ENCODE results near the gene TP53I13. TPM values are rescaled to one million over a fixed set of nuclear protein-coding genes. Genes with fewer than 3 reads are reported as not detected.
A peak's percentile ranks its signal among the peaks of the same experiment; 100 is the strongest.

Gene TP53I13
- total and polyA plus RNA-seq, 2 donors (not counting 3 experiments of a cell fraction or from before 2014, with no cell fraction given) = 41.1 to 42.7 TPM

DNA sequence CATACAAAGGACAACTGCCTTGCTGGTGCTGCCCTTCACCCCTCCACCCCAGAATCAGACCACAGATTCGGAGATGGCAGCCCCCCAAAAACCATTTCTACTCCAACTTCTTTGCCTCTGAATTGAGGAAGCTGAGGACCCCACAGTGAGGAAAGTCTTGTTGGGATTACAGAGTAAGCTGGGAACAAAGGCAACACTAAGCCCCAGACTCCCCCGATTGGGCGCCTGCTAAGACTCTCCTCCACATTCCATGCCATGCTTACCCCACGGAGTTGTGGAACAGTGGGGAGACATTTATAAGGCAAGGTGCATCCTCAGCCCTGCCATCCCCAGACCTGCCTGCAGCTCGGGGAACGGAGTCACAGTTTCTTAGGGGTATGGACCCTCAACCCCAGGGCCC, 19.1 kb downstream of the TP53I13 start:
- H3K27me3 ChIP-seq (ENCODE audit: control insufficient read depth in 2 of 2, insufficient read depth in 2 of 2, low read length in 2 of 2) = no peaks in the 10 kb centered on the region
- H3K36me3 ChIP-seq (ENCODE audit: control insufficient read depth in 2 of 2, extremely low read depth in 1 of 2, insufficient read depth in 2 of 2, low read length in 2 of 2) = peaks cover 0 to 9% of the 10 kb centered on the region in 2 experiments
- intact Hi-C loops (cut with micrococcal nuclease) (loop anchor here (5.0 kb wide), 1 partner anchor 195 kb away; the partner anchor contains the start of gene TAOK1), dilution Hi-C loops (cut with MboI; ENCODE audit: extremely low pct_ligation_motif_present, low sequenced_read_pairs) (no loop called here)
- H3K9me3 ChIP-seq (replicated peaks; ENCODE audit: control insufficient read depth, insufficient read depth, low read length) = no peaks in the 10 kb centered on the region
- H3K9me1 ChIP-seq (replicated peaks; ENCODE audit: control insufficient read depth, extremely low read depth, insufficient read depth, low read length) = no peaks in the 10 kb centered on the region
- DNase-seq (ENCODE audit: low read depth, low spot score) (no peak), FAIRE-seq (peak; percentile 33)
- no peak overlapping the region for H2AFZ ChIP-seq (ENCODE audit: low read depth, low read length)
- H3K4me1 ChIP-seq (ENCODE audit: control insufficient read depth, extremely low read depth, insufficient read depth, low read length) = peaks cover 73% of the 10 kb centered on the region
- peak overlapping the region; percentile 66 for H3K4me2 ChIP-seq (ENCODE audit: insufficient read depth, low read length)
- POLR2A ChIA-PET = no interaction called here
- TF ChIP-seq JUN (IDR thresholded peaks at IDR 0.05; ENCODE audit: borderline replicate concordance, insufficient read depth, insufficient read length, low read depth) (no peak), CTCF (IDR thresholded peaks at IDR 0.05; ENCODE audit: extremely low read depth in 1 of 2, insufficient read depth in 1 of 2, low read depth in 1 of 2, low read length in 2 of 2) (no peak), POLR2AphosphoS5 (IDR thresholded peaks at IDR 0.05; ENCODE audit: insufficient read depth, low read depth, low read length) (no peak)
- TF ChIP-seq, protein P1, sequence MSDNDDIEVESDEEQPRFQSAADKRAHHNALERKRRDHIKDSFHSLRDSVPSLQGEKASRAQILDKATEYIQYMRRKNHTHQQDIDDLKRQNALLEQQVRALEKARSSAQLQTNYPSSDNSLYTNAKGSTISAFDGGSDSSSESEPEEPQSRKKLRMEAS (IDR thresholded peaks at IDR 0.05; ENCODE audit: insufficient read depth, insufficient read length) = no peak
- peak overlapping the region; percentile 58 to 69 (median 68) for H3K4me3 ChIP-seq (replicated peaks in 1 of 3; ENCODE audit: insufficient read depth in 1 of 3, low read depth in 1 of 3, low read length in 3 of 3)
- peaks cover 65% of the 10 kb centered on the region for H3K79me2 ChIP-seq (ENCODE audit: control insufficient read depth, insufficient read depth, low read length)
- no TSS peak for BruUV-seq (replicated peaks)
- peak overlapping the region; percentile 66 for H3K27ac ChIP-seq (ENCODE audit: insufficient read depth, low read depth, low read length)
- CTCF ChIA-PET = interaction anchor here (1.4 to 4.2 kb wide), 3 partner anchors 17 to 30 kb away, joined by 6 to 27 read pairs (median 8); no protein-coding TSS in a partner anchor
- H4K20me1 ChIP-seq (replicated peaks; ENCODE audit: control insufficient read depth, extremely low read depth, insufficient read depth, low read length) = no peaks in the 10 kb centered on the region
- peak overlapping the region; percentile 54 for H3K9ac ChIP-seq (replicated peaks; ENCODE audit: extremely low read depth, insufficient read depth, low read length)
